Measurements from ENCODE around the gene TRERF1.

DNA sequence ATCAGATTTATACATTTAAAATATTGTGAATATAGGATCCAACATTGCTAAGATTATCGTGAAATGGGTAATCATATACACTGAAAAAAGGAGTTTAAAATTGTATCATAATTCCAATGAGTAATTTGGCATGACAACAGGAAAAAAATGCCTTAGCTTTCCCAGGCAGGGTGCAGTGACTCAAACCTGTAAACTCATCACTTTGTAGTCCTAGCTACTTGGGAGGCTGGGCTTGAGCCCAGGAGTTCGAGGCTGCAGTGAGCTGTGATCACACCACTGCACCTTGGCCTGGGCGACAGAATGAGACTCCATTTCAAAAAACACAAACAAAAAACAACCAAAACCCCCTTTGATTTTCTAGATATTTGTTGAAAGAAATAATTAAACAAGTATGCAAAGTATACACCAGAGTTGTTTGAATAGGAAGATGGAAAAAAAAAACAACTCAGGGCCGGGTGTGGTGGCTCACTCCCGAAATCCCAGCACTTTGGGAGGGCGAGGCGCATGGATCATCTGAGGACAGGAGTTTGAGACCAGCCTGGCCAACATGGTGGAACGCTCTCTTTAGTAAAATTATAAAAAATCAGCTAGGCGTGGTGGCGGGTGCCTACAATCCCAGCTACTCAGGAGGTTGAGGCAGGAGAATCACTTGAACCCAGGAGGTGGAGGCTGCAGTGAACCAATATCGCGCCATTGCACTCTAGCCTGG is 98.7 kb downstream of the TRERF1 start:
- TF ChIP-seq, protein P1, sequence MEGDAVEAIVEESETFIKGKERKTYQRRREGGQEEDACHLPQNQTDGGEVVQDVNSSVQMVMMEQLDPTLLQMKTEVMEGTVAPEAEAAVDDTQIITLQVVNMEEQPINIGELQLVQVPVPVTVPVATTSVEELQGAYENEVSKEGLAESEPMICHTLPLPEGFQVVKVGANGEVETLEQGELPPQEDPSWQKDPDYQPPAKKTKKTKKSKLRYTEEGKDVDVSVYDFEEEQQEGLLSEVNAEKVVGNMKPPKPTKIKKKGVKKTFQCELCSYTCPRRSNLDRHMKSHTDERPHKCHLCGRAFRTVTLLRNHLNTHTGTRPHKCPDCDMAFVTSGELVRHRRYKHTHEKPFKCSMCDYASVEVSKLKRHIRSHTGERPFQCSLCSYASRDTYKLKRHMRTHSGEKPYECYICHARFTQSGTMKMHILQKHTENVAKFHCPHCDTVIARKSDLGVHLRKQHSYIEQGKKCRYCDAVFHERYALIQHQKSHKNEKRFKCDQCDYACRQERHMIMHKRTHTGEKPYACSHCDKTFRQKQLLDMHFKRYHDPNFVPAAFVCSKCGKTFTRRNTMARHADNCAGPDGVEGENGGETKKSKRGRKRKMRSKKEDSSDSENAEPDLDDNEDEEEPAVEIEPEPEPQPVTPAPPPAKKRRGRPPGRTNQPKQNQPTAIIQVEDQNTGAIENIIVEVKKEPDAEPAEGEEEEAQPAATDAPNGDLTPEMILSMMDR (conservative IDR thresholded peaks at IDR 0.05; ENCODE audit: low read depth in 2 of 2) = no peak
- TF ChIP-seq, protein P2, sequence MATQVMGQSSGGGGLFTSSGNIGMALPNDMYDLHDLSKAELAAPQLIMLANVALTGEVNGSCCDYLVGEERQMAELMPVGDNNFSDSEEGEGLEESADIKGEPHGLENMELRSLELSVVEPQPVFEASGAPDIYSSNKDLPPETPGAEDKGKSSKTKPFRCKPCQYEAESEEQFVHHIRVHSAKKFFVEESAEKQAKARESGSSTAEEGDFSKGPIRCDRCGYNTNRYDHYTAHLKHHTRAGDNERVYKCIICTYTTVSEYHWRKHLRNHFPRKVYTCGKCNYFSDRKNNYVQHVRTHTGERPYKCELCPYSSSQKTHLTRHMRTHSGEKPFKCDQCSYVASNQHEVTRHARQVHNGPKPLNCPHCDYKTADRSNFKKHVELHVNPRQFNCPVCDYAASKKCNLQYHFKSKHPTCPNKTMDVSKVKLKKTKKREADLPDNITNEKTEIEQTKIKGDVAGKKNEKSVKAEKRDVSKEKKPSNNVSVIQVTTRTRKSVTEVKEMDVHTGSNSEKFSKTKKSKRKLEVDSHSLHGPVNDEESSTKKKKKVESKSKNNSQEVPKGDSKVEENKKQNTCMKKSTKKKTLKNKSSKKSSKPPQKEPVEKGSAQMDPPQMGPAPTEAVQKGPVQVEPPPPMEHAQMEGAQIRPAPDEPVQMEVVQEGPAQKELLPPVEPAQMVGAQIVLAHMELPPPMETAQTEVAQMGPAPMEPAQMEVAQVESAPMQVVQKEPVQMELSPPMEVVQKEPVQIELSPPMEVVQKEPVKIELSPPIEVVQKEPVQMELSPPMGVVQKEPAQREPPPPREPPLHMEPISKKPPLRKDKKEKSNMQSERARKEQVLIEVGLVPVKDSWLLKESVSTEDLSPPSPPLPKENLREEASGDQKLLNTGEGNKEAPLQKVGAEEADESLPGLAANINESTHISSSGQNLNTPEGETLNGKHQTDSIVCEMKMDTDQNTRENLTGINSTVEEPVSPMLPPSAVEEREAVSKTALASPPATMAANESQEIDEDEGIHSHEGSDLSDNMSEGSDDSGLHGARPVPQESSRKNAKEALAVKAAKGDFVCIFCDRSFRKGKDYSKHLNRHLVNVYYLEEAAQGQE (IDR thresholded peaks at IDR 0.05; ENCODE audit: unreplicated experiment) = no peak
- TF ChIP-seq NANOG (IDR thresholded peaks at IDR 0.05; ENCODE audit: borderline replicate concordance) (no peak), ZNF114 (CRISPR knock-in tag; IDR thresholded peaks at IDR 0.05) (no peak)

All from GM23338 (cell line).